ENCODE data around the gene TIMMDC1.

DNA sequence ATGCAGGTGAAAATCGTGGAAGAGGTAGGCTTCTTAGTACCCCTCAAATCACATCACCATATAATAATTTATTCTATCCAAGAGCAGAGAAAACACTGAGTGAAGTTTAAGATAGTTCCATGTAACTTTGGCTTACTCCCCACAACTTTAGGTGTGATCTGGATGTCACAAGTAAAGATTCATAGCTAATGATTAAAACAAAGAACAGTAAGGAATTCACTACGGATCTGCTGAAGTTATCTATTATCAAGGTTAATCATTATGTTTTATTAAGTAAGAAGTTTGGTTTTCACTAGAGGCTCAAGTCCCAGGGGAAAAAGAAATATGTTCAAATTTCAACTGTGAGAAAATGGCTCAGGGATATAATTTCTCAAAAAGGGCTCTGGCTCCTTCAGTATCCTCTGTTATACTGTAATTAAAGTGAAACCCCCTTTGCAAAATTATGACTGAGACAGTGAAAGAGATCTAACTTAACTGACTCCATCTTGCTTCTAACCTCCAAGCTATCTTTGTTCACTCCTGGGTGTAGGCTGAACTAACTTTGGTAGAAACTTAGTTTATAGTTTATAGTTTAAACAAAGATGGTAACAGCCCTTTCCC lies 43.9 kb downstream of the TIMMDC1 start:
- no peak for TF ChIP-seq TSC22D4 (tag; IDR thresholded peaks at IDR 0.05)
- no peak for TF ChIP-seq TEAD1 (CRISPR knock-in tag; IDR thresholded peaks at IDR 0.05)
- TF ChIP-seq, protein P1, sequence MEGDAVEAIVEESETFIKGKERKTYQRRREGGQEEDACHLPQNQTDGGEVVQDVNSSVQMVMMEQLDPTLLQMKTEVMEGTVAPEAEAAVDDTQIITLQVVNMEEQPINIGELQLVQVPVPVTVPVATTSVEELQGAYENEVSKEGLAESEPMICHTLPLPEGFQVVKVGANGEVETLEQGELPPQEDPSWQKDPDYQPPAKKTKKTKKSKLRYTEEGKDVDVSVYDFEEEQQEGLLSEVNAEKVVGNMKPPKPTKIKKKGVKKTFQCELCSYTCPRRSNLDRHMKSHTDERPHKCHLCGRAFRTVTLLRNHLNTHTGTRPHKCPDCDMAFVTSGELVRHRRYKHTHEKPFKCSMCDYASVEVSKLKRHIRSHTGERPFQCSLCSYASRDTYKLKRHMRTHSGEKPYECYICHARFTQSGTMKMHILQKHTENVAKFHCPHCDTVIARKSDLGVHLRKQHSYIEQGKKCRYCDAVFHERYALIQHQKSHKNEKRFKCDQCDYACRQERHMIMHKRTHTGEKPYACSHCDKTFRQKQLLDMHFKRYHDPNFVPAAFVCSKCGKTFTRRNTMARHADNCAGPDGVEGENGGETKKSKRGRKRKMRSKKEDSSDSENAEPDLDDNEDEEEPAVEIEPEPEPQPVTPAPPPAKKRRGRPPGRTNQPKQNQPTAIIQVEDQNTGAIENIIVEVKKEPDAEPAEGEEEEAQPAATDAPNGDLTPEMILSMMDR (IDR thresholded peaks at IDR 0.05 in 2 of 3, conservative IDR thresholded peaks at IDR 0.05 in 1 of 3; ENCODE audit: insufficient read depth in 2 of 3, low read depth in 1 of 3, low read length in 3 of 3), result no peak
- no peak for TF ChIP-seq ZNF282 (CRISPR knock-in tag; IDR thresholded peaks at IDR 0.05)
- TF ChIP-seq MYC (IDR thresholded peaks at IDR 0.05; ENCODE audit: low read depth, low read length), result no peak
- no peak for TF ChIP-seq MYC (CRISPR knock-in tag; IDR thresholded peaks at IDR 0.05; ENCODE audit: borderline replicate concordance, low read depth)
- no peak for TF ChIP-seq FOS (IDR thresholded peaks at IDR 0.05; ENCODE audit: extremely low read depth, insufficient read length)
- no peak for TF ChIP-seq RFX7 (CRISPR knock-in tag; IDR thresholded peaks at IDR 0.05)
- TF ChIP-seq KDM1A (IDR thresholded peaks at IDR 0.05), result no peak
- TF ChIP-seq ZNF384 (IDR thresholded peaks at IDR 0.05; ENCODE audit: low read depth, low read length), result no peak
- no peak for TF ChIP-seq ZEB2 (IDR thresholded peaks at IDR 0.05)
- no peak for TF ChIP-seq MYBL2 (IDR thresholded peaks at IDR 0.05; ENCODE audit: low read depth)
- no peak for TF ChIP-seq MYBL2 (CRISPR knock-in tag; IDR thresholded peaks at IDR 0.05; ENCODE audit: borderline replicate concordance)
- no peak for TF ChIP-seq HDAC6 (IDR thresholded peaks at IDR 0.05; ENCODE audit: low read depth, low read length)
- no peak for TF ChIP-seq POU5F1 (IDR thresholded peaks at IDR 0.05; ENCODE audit: borderline replicate concordance, low read depth, low read length, partially characterized antibody)
- no peak for TF ChIP-seq ZNF121 (CRISPR knock-in tag; conservative IDR thresholded peaks at IDR 0.05)
